Measurements from ENCODE around the gene SLC25A44.
A peak's percentile ranks its signal among the peaks of the same experiment; 100 is the strongest.

SLC25A44 gene

GRCh38 chr1:156233426-156234127 lies 39.7 kb downstream of the SLC25A44 start:
- Histone ChIP-seq H3K27ac (ENCODE audit: poor library complexity, severe bottlenecking) (peak overlapping the region; percentile 19), H3K36me3 (ENCODE audit: low read depth) (peaks cover 15% of the 10 kb centered on the region), H3K4me1 (ENCODE audit: insufficient read depth, poor library complexity, severe bottlenecking) (no peaks in the 10 kb centered on the region), H3K9me3 (ENCODE audit: severe bottlenecking) (no peaks in the 10 kb centered on the region), H3K4me3 (ENCODE audit: severe bottlenecking) (no peak overlapping the region), H3K27me3 (ENCODE audit: insufficient read depth, poor library complexity, severe bottlenecking) (no peaks in the 10 kb centered on the region)
- ATAC-seq (ENCODE audit: low read depth) (peak; percentile 38; the same call in 1 of the 3 replicates), DNase-seq (ENCODE audit: low spot score) (no peak)
- no peak for TF ChIP-seq CTCF (IDR thresholded peaks at IDR 0.05; ENCODE audit: poor library complexity, severe bottlenecking)

- no peak overlapping the region for H3K27ac ChIP-seq (ENCODE audit: poor library complexity, severe bottlenecking)
- no peak overlapping the region for H3K4me3 ChIP-seq (ENCODE audit: severe bottlenecking)
- no peaks in the 10 kb centered on the region for H3K4me1 ChIP-seq (ENCODE audit: insufficient read depth, poor library complexity, severe bottlenecking)
- TF ChIP-seq CTCF (IDR thresholded peaks at IDR 0.05; ENCODE audit: poor library complexity, severe bottlenecking), result no peak
- no peaks in the 10 kb centered on the region for H3K27me3 ChIP-seq (ENCODE audit: insufficient read depth, poor library complexity, severe bottlenecking)
- no peak for DNase-seq (ENCODE audit: low spot score)
- no peaks in the 10 kb centered on the region for H3K9me3 ChIP-seq (ENCODE audit: severe bottlenecking)
- no peak for ATAC-seq (ENCODE audit: low read depth)
- H3K36me3 ChIP-seq (ENCODE audit: low read depth), result peaks cover 14% of the 10 kb centered on the region
Observed at GRCh38 chr1:156236164-156236563, 42.3 kb downstream of the SLC25A44 start.

GRCh38 chr1:156238248-156238647 lies 44.3 kb downstream of the SLC25A44 start:
- TF ChIP-seq CTCF (IDR thresholded peaks at IDR 0.05; ENCODE audit: poor library complexity, severe bottlenecking), result no peak
- Histone ChIP-seq H3K36me3 (ENCODE audit: low read depth) (peaks cover 14% of the 10 kb centered on the region), H3K4me1 (ENCODE audit: insufficient read depth, poor library complexity, severe bottlenecking) (peaks cover 10% of the 10 kb centered on the region), H3K27ac (ENCODE audit: poor library complexity, severe bottlenecking) (no peak overlapping the region), H3K9me3 (ENCODE audit: severe bottlenecking) (no peaks in the 10 kb centered on the region), H3K4me3 (ENCODE audit: severe bottlenecking) (no peak overlapping the region), H3K27me3 (ENCODE audit: insufficient read depth, poor library complexity, severe bottlenecking) (no peaks in the 10 kb centered on the region)
- ATAC-seq (ENCODE audit: low read depth) (no peak), DNase-seq (ENCODE audit: low spot score) (no peak)

- H3K9me3 ChIP-seq (ENCODE audit: severe bottlenecking), result no peaks in the 10 kb centered on the region
- no peak for TF ChIP-seq CTCF (IDR thresholded peaks at IDR 0.05; ENCODE audit: poor library complexity, severe bottlenecking)
- DNase-seq (ENCODE audit: low spot score) (peak; percentile 88), ATAC-seq (ENCODE audit: low read depth) (peak; percentile 84)
- H3K27me3 ChIP-seq (ENCODE audit: insufficient read depth, poor library complexity, severe bottlenecking), result peaks cover 6% of the 10 kb centered on the region
- peak overlapping the region; percentile 41 for H3K27ac ChIP-seq (ENCODE audit: poor library complexity, severe bottlenecking)
- peaks cover 7% of the 10 kb centered on the region; the same call in 1 of the 2 replicates for H3K36me3 ChIP-seq (ENCODE audit: low read depth)
- H3K4me1 ChIP-seq (ENCODE audit: insufficient read depth, poor library complexity, severe bottlenecking), result peaks cover 10% of the 10 kb centered on the region
- no peak overlapping the region for H3K4me3 ChIP-seq (ENCODE audit: severe bottlenecking)
Observed at GRCh38 chr1:156241311-156241811, 47.5 kb downstream of the SLC25A44 start.

GRCh38 chr1:156241926-156242325 lies 48.0 kb downstream of the SLC25A44 start, which contains the start of gene BGLAP:
BGLAP (plus strand) TSS chr1:156242184; CDS start chr1:156242232, 48 bp downstream.
- TF ChIP-seq CTCF (IDR thresholded peaks at IDR 0.05; ENCODE audit: poor library complexity, severe bottlenecking), result no peak
- Histone ChIP-seq H3K4me3 (ENCODE audit: severe bottlenecking) (no peak within 1 kb of the TSS), H3K4me1 (ENCODE audit: insufficient read depth, poor library complexity, severe bottlenecking) (peaks cover 10% of the 10 kb centered on the region), H3K27ac (ENCODE audit: poor library complexity, severe bottlenecking) (peak within 1 kb of the TSS; percentile 41), H3K36me3 (ENCODE audit: low read depth) (peaks cover 2% of the 10 kb centered on the region; the same call in 1 of the 2 replicates), H3K9me3 (ENCODE audit: severe bottlenecking) (no peaks in the 10 kb centered on the region), H3K27me3 (ENCODE audit: insufficient read depth, poor library complexity, severe bottlenecking) (peaks cover 6% of the 10 kb centered on the region)
- DNase-seq (ENCODE audit: low spot score) (no peak), ATAC-seq (ENCODE audit: low read depth) (no peak)
